Adrenal gland (tissue), 12 donors: ENCODE measurements around the gene POLR3E. TPM values are rescaled to one million over a fixed set of nuclear protein-coding genes. Genes with fewer than 3 reads are reported as not detected.

ENCODE experiments used
- DNase-seq, 7 donors: peaks; one replicate each; pipeline ENCODE4 v3.0.0-alpha.2; 2019 to 2020
- H3K27ac ChIP-seq, 5 donors: fragments of 200-600 bp; sonication (generic) in 4 of 5; 1 replicate in 3 of 5; 2 replicates in 2 of 5; pipeline versions ENCODE4 v1.5.1 to v1.8.0; 2016 to 2020; ENCODE audit warnings: mild to moderate bottlenecking in 1 of 5
- H3K27me3 ChIP-seq: fragments of 200-600 bp; 2 replicates; pipeline ENCODE4 v1.8.0; 2021
- H3K36me3 ChIP-seq, 2 donors: fragments of 200-600 bp; replicated peaks in 1 of 2; 1 replicate in 1 of 2; 2 replicates in 1 of 2; pipeline versions ENCODE4 v1.5.1 to v1.8.0; 2018 to 2022
- H3K4me1 ChIP-seq, 2 donors: fragments of 200-600 bp; replicated peaks in 1 of 2; 1 replicate in 1 of 2; 2 replicates in 1 of 2; pipeline versions ENCODE4 v1.5.1 to v1.8.0; 2018 to 2021
- H3K4me3 ChIP-seq, 4 donors: fragments of 200-600 bp; sonication (generic) in 3 of 4; one replicate each; pipeline ENCODE4 v1.5.1; 2016 to 2018
- H3K9me3 ChIP-seq, 3 donors: fragments of 200-600 bp; sonication (generic) in 1 of 3; replicated peaks in 1 of 3; 1 replicate in 2 of 3; 2 replicates in 1 of 3; pipeline versions ENCODE4 v1.5.1 to v1.8.0; 2016 to 2021
- POLR2A ChIP-seq, 2 donors: fragments of 450-650 bp; IDR thresholded peaks; one replicate each; pipeline ENCODE4 v1.6.1; 2017; ENCODE audit warnings: antibody characterized with exemption in 2 of 2, mild to moderate bottlenecking in 2 of 2, moderate library complexity in 1 of 2
- WGBS, 4 donors: extraction: QIAGEN DNeasy Blood & Tissue Kit in 2 of 4; methylation state at CpG; one replicate each; pipeline versions ENCODE4 v1.1.5 to v1.1.7; 2013 to 2017; 5-methylcytosine and 5-hydroxymethylcytosine counted together
- intact Hi-C, 2 donors: fragments of 100-400 bp; cut with DNase I; formaldehyde crosslinking; loops; one replicate each; pipeline versions ENCODE4 v1.14.1 to v1.15.0; 2022 to 2023
- polyA plus RNA-seq, 3 donors: library from polyadenylated mRNA; stranded (reverse); fragments of 200-250 nt in 2 of 3; fragments of 350-450 nt in 1 of 3; fragmentation: Illumina TruSeq in 1 of 3; extraction: RNeasy Lipid Tissue Mini Kit (QIAGEN cat#74804) in 1 of 3; gene quantifications; one replicate each; pipeline ENCODE4 v1.2.3, GENCODE V29; 2013 to 2014
- total RNA-seq, 9 donors: library from RNA; depleted of rRNA in 4 of 9; stranded (reverse); fragments of >200 nt in 4 of 9; fragments of 120-200 nt in 1 of 9; fragmentation: NEBNext Ultra II Directional in 1 of 9; extraction: Animal tissue kit (Norgen Biotek cat#: 25700) in 1 of 9; gene quantifications; one replicate each; pipeline versions ENCODE4 v1.1.0 to v1.2.4, GENCODE V29; 2013 to 2023
- TF ChIP-seq, protein P1 (sequence below), 6 experiments: fragments of 450-650 bp in 4 of 6; fragments of 200-600 bp in 2 of 6; sonication (generic) in 1 of 6; IDR thresholded peaks; 1 replicate in 5 of 6; 2 replicates in 1 of 6; pipeline versions ENCODE4 v1.5.1 to v1.8.0; 2016 to 2021; ENCODE audit warnings: antibody characterized with exemption in 6 of 6, mild to moderate bottlenecking in 2 of 6, moderate library complexity in 1 of 6
- donor health status: healthy with polysubstance abuse.
- donor health status: Bipolar disorder and iron deficiency.
- donor health status: DM: yes; HTN: yes; CAD: no.
- donor health status: DM: no; HTN: no; CAD: no.
- donor health status: DM: no; HTN: no; CAD: no.
- donor health status: DM: yes; HTN: yes; CAD: no.

POLR3E gene
- total and polyA plus RNA-seq, 12 donors: 43.8 to 99.4 (median 51.5) TPM

DNA sequence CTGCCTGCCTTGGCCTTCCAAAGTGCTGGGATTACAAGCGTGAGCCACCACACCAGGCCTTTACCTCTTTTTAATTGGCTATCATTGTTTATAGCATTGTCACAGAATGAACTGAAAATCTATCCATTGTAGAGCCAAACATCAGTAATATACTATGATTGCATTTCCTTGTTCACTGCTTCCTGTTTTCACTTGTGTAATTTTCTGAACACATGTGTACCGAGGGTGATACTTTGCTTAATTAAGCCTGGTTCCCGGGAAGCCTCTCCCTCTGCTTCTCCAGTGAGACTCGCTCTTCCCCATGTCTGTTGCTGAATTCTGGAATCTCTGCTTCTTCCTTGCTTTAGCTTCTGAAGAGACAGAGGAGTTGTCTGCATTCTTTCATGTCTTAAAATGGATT lies 33.1 kb downstream of the POLR3E start:
- no peak for TF ChIP-seq POLR2A (IDR thresholded peaks at IDR 0.05)
- TF ChIP-seq, protein P1, sequence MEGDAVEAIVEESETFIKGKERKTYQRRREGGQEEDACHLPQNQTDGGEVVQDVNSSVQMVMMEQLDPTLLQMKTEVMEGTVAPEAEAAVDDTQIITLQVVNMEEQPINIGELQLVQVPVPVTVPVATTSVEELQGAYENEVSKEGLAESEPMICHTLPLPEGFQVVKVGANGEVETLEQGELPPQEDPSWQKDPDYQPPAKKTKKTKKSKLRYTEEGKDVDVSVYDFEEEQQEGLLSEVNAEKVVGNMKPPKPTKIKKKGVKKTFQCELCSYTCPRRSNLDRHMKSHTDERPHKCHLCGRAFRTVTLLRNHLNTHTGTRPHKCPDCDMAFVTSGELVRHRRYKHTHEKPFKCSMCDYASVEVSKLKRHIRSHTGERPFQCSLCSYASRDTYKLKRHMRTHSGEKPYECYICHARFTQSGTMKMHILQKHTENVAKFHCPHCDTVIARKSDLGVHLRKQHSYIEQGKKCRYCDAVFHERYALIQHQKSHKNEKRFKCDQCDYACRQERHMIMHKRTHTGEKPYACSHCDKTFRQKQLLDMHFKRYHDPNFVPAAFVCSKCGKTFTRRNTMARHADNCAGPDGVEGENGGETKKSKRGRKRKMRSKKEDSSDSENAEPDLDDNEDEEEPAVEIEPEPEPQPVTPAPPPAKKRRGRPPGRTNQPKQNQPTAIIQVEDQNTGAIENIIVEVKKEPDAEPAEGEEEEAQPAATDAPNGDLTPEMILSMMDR (IDR thresholded peaks at IDR 0.05): no peak
- Histone ChIP-seq H3K27me3 (no peaks in the 10 kb centered on the region), H3K4me1 (peaks cover 0 to 6% of the 10 kb centered on the region in 2 donors), H3K36me3 (peaks cover 0 to 71% of the 10 kb centered on the region in 2 donors), H3K27ac (no peak overlapping the region), H3K9me3 (no peaks in the 10 kb centered on the region), H3K4me3 (no peak overlapping the region)
- DNase-seq: no peak
- intact Hi-C loops: no loop called here
- 74 to 81% (median 77%) methylated on average over 4 of the region's 4 CpGs for WGBS, 4 donors

DNA sequence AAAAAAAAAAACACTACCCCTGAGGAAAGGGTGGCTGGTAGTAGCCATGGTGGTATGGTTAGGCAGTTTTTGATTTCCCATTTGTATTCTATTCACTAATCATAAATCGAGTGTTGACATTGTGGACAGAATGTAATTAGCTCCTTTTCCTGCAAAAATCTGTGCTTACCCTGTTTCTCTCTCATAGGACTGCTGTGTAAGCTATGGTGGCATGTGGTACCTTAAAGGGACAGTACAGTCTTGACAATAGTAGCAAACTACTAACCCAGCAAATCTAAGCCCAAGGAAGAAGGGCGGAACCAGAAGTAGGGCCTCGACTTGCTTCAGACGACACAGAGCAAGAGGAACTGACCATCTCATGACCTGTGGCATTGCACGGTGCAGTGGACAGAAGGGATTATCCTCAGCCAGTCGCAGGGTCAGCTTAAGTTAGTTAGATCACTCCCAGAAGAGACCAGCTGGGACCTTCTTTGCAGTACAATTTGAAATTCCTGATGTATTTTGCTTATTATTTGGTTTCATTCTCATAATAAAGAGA lies 36.3 kb downstream of the POLR3E start:
- 65 to 78% (median 69%) methylated on average over 6 of the region's 6 CpGs for WGBS, 4 donors
- H3K4me3 ChIP-seq: no peak overlapping the region
- peak in 3 of 7 donors; percentile 56 to 69 (median 69) for DNase-seq
- no peak overlapping the region for H3K27ac ChIP-seq
- peaks cover 0 to 39% of the 10 kb centered on the region in 2 donors for H3K36me3 ChIP-seq
- H3K9me3 ChIP-seq: peaks cover 0 to 6% (median 5%) of the 10 kb centered on the region in 3 donors
- intact Hi-C loops: no loop called here
- H3K27me3 ChIP-seq: no peaks in the 10 kb centered on the region
- no peaks in the 10 kb centered on the region for H3K4me1 ChIP-seq
- TF ChIP-seq, protein P1 (IDR thresholded peaks at IDR 0.05): no peak
- TF ChIP-seq POLR2A (IDR thresholded peaks at IDR 0.05): no peak

DNA sequence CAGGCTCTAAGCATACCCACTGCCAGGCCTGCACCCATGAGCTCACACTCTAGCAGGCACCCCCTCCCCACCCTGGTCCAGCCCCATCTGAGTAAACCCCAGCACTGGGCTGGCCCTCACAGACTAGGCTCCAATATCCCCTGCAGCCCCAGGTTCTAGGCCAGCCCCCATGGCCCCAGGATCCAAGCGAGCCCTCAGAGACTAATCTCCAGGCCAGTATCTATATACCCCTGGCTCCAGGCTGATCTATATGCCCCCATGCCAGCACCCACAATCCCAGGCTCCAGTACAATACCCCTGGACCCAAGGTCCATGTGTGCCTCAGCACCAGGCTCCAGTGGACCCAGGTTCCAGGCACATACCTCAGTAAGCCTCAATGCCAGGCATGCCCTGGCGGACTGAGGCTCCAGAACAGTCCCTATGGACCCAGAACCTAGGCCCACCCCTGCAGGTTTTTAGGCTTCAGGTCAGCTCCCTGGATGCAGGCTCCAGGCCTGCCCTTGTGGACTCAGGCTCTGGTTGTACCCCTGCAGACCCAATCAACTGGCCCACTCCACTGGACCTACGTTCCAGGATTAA lies 38.5 kb downstream of the POLR3E start:
- intact Hi-C loops: no loop called here
- DNase-seq: no peak
- 90 to 100% (median 98%) methylated on average over 2 to 3 of the region's 3 CpGs for WGBS, 4 donors
- H3K4me1 ChIP-seq: no peaks in the 10 kb centered on the region
- H3K27ac ChIP-seq: no peak overlapping the region
- H3K36me3 ChIP-seq: peaks cover 0 to 29% of the 10 kb centered on the region in 2 donors
- H3K9me3 ChIP-seq: peaks cover 0 to 6% (median 5%) of the 10 kb centered on the region in 3 donors
- no peak overlapping the region for H3K4me3 ChIP-seq
- TF ChIP-seq, protein P1 (IDR thresholded peaks at IDR 0.05): no peak
- no peak for TF ChIP-seq POLR2A (IDR thresholded peaks at IDR 0.05)
- H3K27me3 ChIP-seq: no peaks in the 10 kb centered on the region

DNA sequence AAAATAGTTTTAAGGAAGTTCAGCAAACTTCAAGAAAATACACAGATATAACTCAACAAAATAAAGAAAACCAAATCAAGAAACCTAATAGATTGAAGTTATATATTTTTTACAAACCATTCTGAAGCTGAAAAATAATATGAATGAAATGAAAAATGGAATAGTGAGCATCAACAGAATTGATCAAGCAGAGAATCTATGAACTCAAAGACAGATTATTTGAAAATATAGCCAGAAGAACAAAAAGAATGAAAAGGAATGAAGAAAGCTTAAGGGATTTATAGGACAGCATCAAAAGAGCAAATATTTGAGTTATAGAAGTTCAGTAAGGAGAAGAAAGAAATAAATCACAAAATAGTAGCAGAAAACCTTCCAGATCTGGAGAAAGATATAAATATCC lies 39.4 kb downstream of the POLR3E start:
- intact Hi-C loops: no loop called here
- Histone ChIP-seq H3K27me3 (no peaks in the 10 kb centered on the region), H3K4me1 (no peaks in the 10 kb centered on the region), H3K36me3 (peaks cover 0 to 29% of the 10 kb centered on the region in 2 donors), H3K4me3 (no peak overlapping the region), H3K9me3 (peaks cover 0 to 6% (median 5%) of the 10 kb centered on the region in 3 donors), H3K27ac (no peak overlapping the region)
- DNase-seq: no peak
- TF ChIP-seq, protein P1 (IDR thresholded peaks at IDR 0.05): no peak
- TF ChIP-seq POLR2A (IDR thresholded peaks at IDR 0.05): no peak
